ENCODE results near the gene ZDHHC22.
"Not testable (repeated sequence)": the region's sequence is repeated elsewhere in the genome, so short reads cannot be mapped to it uniquely, and the experiment has no call there.

DNA sequence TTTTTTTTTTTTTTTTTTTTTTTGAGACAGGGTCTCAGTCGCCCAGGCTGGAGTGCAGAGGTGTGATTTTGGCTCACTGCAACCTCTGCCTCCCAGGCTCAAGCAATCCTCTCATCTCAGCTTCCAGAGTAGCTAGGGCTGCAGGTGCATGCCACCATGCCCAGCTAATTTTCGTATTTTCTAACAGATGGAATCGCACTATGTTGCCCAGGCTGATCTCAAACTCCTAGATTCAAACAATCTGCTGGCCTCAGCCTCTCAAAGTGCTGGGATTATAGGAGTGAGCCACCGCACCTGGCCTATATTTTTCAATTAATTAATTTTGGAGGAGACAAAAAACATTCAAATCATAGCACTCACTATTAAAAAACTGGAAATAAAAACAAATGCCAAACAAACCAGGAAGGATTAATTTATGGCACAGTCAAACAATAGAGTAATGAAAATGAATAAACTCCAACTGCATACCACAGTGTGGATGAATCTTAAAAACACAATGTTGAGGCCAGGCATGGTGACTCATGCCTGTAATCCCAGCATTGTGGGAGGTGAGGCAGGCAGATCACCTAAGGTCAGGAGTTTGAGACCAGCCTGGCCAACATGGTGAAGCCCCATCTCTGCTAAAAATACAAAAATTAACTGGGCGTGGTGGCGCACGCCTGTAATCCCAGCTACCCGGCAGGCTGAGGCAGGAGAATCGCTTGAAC, 32.5 kb upstream of the ZDHHC22 start:
- TF ChIP-seq, protein P1, sequence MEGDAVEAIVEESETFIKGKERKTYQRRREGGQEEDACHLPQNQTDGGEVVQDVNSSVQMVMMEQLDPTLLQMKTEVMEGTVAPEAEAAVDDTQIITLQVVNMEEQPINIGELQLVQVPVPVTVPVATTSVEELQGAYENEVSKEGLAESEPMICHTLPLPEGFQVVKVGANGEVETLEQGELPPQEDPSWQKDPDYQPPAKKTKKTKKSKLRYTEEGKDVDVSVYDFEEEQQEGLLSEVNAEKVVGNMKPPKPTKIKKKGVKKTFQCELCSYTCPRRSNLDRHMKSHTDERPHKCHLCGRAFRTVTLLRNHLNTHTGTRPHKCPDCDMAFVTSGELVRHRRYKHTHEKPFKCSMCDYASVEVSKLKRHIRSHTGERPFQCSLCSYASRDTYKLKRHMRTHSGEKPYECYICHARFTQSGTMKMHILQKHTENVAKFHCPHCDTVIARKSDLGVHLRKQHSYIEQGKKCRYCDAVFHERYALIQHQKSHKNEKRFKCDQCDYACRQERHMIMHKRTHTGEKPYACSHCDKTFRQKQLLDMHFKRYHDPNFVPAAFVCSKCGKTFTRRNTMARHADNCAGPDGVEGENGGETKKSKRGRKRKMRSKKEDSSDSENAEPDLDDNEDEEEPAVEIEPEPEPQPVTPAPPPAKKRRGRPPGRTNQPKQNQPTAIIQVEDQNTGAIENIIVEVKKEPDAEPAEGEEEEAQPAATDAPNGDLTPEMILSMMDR (IDR thresholded peaks at IDR 0.05), result not testable (repeated sequence)
- TF ChIP-seq ZFX (IDR thresholded peaks at IDR 0.05; ENCODE audit: borderline replicate concordance), result not testable (repeated sequence)

Measured in 22Rv1 (cell line).